HG03520 (cell line): ENCODE data around the gene CLEC18B.
"Not testable (repeated sequence)": the region's sequence is repeated elsewhere in the genome, so short reads cannot be mapped to it uniquely, and the experiment has no call there.

Source experiments
- ATAC-seq: cut with Tn5 transposase; IDR thresholded peaks from one replicate; pipeline ENCODE4 v1.9.1; 2021; ENCODE audit warnings: mild to moderate bottlenecking, moderate library complexity; ENCODE audit not compliant: unreplicated experiment

CLEC18B gene

GRCh38 chr16:74446866-74447265, 25.6 kb upstream of the CLEC18B start:
- no peak for ATAC-seq

GRCh38 chr16:74443624-74444346, 22.5 kb upstream of the CLEC18B start:
- ATAC-seq = not testable (repeated sequence)

GRCh38 chr16:74439685-74440084, 18.4 kb upstream of the CLEC18B start:
- ATAC-seq = no peak

DNA sequence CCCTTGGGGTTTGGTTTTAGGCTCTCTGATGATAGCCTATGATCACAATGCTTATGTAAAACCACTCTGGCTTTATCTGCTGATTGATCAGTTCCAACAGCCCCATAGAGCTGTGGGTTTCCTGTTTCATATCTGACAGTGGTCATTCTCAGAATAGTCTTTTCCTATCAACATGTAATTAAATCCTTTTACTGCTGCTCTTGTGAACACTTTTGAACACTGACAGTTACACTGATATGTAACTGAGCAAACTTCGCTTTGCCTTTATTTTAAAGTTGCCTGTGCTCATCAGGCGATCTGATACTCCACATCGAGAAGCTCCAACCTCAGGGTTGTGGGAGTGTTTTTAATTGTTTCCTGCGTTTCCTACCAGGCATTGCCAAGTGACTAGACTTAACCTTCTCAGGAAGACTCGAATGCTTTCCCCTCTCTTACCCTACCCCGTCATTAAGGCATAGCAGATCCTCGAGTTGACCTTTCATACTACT, 17.3 kb upstream of the CLEC18B start:
- ATAC-seq = no peak

GRCh38 chr16:74431516-74431915, 10.2 kb upstream of the CLEC18B start:
- ATAC-seq = no peak

GRCh38 chr16:74430036-74430712, 8.9 kb upstream of the CLEC18B start:
- ATAC-seq = not testable (repeated sequence)

DNA sequence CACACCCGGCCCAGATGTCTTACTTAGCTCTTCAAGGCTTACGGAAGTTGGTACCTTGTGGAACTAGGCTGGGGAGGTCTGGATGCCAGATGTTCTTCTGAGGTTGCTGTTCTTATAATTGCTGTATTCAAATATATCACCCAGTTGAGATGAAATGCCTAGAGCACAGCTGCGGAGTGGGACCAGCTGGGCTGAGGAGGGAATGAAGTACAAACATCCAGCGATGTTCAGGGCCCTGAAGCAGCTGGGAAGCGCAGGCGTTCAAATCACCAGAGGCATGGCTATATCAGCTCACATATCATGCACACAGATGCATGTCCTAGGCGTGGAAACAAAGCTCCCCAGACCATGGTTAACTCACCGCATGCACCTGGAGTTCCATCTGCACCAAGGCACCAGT, 7.2 kb upstream of the CLEC18B start:
- not testable (repeated sequence) for ATAC-seq

GRCh38 chr16:74425751-74426150, 4.5 kb upstream of the CLEC18B start:
- ATAC-seq = not testable (repeated sequence)

GRCh38 chr16:74423721-74424120, 2.4 kb upstream of the CLEC18B start:
- ATAC-seq = not testable (repeated sequence)

- not testable (repeated sequence) for ATAC-seq
These were observed 808 bp upstream of the CLEC18B start for GRCh38 chr16:74422086-74422485.

DNA sequence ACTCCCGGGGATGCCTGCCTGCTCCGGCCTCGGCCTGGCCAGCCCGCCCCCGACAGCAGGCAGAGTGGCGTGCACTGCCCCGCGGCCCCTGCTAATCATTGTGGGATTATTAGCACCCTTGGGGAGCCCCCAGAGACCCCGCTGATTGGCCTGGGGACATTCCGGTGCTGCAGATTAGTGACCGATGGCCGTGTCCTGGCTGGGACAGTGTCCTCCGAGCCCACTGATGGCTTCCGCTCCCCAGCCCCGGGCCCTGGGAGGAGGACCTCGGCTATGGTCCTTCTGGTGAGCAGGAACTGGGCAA, 156 bp upstream of the CLEC18B start:
- not testable (repeated sequence) for ATAC-seq

DNA sequence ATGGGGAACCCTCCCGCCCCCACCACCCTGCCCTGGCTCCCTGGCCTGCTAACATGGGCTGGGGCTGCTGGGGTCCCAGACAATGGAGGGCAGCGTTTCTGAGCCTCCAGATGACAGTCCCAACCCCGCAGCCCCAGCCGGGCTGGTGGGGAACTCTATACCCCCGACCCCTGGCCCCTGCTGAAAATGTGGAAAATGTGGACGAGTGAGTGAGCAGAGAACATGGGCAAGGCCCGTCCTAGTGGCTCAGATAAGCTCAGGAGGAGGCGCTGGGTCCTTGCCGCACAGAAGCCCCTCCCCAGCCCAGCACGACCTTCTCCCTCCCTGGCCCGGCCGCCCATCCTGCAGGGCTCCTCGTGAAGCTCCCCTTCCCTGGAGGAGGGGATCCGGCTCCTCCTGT, 1.5 kb downstream of the CLEC18B start:
- ATAC-seq = not testable (repeated sequence)

DNA sequence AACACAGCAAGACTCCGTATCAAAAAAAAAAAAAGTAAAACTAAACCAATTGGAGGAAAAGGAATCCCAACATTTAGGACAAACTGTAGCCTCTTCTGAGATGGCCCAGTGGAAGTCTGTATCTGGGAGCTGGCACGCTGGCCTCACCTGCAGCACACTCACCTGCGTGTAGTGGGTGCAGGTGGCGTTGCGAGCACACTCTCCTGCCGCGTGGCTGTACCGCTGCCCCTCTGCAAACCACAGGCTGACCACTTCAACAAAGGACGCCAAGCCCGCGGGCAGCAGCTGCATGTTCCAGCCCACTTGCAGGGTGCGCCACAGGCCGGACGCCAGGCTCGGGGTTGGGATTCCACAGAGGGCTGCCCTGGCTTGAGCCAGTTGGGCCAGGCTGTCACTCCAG, 3.4 kb downstream of the CLEC18B start:
- ATAC-seq = not testable (repeated sequence)

- ATAC-seq = not testable (repeated sequence)
These were observed 7.4 kb downstream of the CLEC18B start for GRCh38 chr16:74413920-74414319.

GRCh38 chr16:74413485-74413884, 7.8 kb downstream of the CLEC18B start:
- not testable (repeated sequence) for ATAC-seq

- not testable (repeated sequence) for ATAC-seq
These were observed 8.4 kb downstream of the CLEC18B start for GRCh38 chr16:74412775-74413390.

GRCh38 chr16:74412138-74412774, 9.0 kb downstream of the CLEC18B start:
- ATAC-seq = not testable (repeated sequence)

GRCh38 chr16:74410981-74411380, 10.3 kb downstream of the CLEC18B start:
- not testable (repeated sequence) for ATAC-seq

GRCh38 chr16:74410057-74410957, 11.0 kb downstream of the CLEC18B start:
- ATAC-seq = not testable (repeated sequence)
